HepG2 (cell line): ENCODE data around the gene CHCHD6. TPM values are rescaled to one million over a fixed set of nuclear protein-coding genes. Genes with fewer than 3 reads are reported as not detected.

Experiments
- ATAC-seq: fragments of 200-7000 bp; cut with Tn5 transposase; 3 replicates; pipeline ENCODE4 v1.9.1; 2020; ENCODE audit warnings: mild to moderate bottlenecking, moderate library complexity
- BruUV-seq: library from RNA; stranded (reverse); fragments of 400-500 nt; replicated peaks from 2 replicates; lab custom pipeline; 2021; lab: Mats Ljungman, UMichigan
- CTCF ChIA-PET: fragments of 300-600 bp; formaldehyde crosslinking; extraction: SDS; loops from one replicate; lab custom pipeline; 2021; ENCODE audit warnings: low total read pairs, inconsistent platforms, low intra/inter-chr PET ratio; lab: Yijun Ruan, JAX
- POLR2A ChIA-PET: fragments of 350-600 bp; sonication (Branson Sonifier 250); formaldehyde crosslinking; loops from one replicate; lab custom pipeline; 2020; ENCODE audit warnings: antibody characterized with exemption, inconsistent platforms; lab: Yijun Ruan, JAX
- DNase-seq: peaks from one replicate; pipeline ENCODE4 v3.0.0-alpha.2; 2015; ENCODE audit warnings: low spot score
- FAIRE-seq: peaks from 3 replicates; lab custom pipeline; 2011; peaks lifted over from hg19 to GRCh38; lab: Jason Lieb, UNC
- H2AFZ ChIP-seq: one replicate; pipeline ENCODE4 v1.6.1; 2011; ENCODE audit warnings: low read length, inconsistent platforms
- H3K27ac ChIP-seq: fragments of 300-600 bp; 3 replicates; pipeline ENCODE4 v1.8.0; 2011; ENCODE audit warnings: mixed run types, mild to moderate bottlenecking, mixed read lengths, low read length, inconsistent platforms; ENCODE audit not compliant: insufficient read depth; ENCODE audit errors: extremely low read length
- H3K27me3 ChIP-seq, 2 experiments: fragments of 200-600 bp in 1 of 2; 2 replicates in 1 of 2; 3 replicates in 1 of 2; pipeline versions ENCODE4 v1.6.0 to v1.8.0; 2011; ENCODE audit warnings: low read length in 2 of 2, mild to moderate bottlenecking in 2 of 2, moderate library complexity in 2 of 2, inconsistent platforms in 1 of 2; ENCODE audit not compliant: insufficient read depth in 2 of 2, control insufficient read depth in 1 of 2
- H3K36me3 ChIP-seq, 2 experiments: fragments of 200-600 bp in 1 of 2; replicated peaks in 1 of 2; 2 replicates in 1 of 2; 3 replicates in 1 of 2; pipeline versions ENCODE4 v1.5.1 to v1.8.0; 2011; ENCODE audit warnings: low read length in 2 of 2, inconsistent platforms in 1 of 2; ENCODE audit not compliant: insufficient read depth in 2 of 2, control insufficient read depth in 1 of 2
- H3K4me1 ChIP-seq: 2 replicates; pipeline ENCODE4 v1.5.1; 2012; ENCODE audit warnings: low read length, inconsistent platforms; ENCODE audit not compliant: insufficient read depth
- H3K4me2 ChIP-seq: 2 replicates; pipeline ENCODE4 v1.6.0; 2011; ENCODE audit warnings: low read depth, low read length, inconsistent platforms
- H3K4me3 ChIP-seq, 3 experiments: fragments of 200-600 bp in 1 of 3; sonication (generic), shearing (Covaris generic) in 1 of 3; replicated peaks in 1 of 3; 2 replicates each; pipeline ENCODE4 v1.5.1; 2011 to 2016; ENCODE audit warnings: low read length in 3 of 3, inconsistent platforms in 2 of 3, low read depth in 2 of 3, mild to moderate bottlenecking in 2 of 3, control low read depth in 1 of 3, mixed read lengths in 1 of 3; ENCODE audit not compliant: insufficient read depth in 1 of 3
- H3K79me2 ChIP-seq: one replicate; pipeline ENCODE4 v1.6.1; 2011; ENCODE audit warnings: low read length, inconsistent platforms; ENCODE audit not compliant: insufficient read depth
- H3K9ac ChIP-seq: 2 replicates; pipeline ENCODE4 v1.6.0; 2011; ENCODE audit warnings: mild to moderate bottlenecking, low read depth, low read length, inconsistent platforms; ENCODE audit not compliant: insufficient read depth
- H3K9me3 ChIP-seq: 2 replicates; pipeline ENCODE4 v1.5.1; 2012; ENCODE audit warnings: mild to moderate bottlenecking, low read length
- H4K20me1 ChIP-seq: 2 replicates; pipeline ENCODE4 v1.6.0; 2011; ENCODE audit warnings: inconsistent platforms, mild to moderate bottlenecking, low read length, moderate library complexity; ENCODE audit not compliant: insufficient read depth
- ARID4A ChIP-seq: sonication (generic); formaldehyde crosslinking; IDR thresholded peaks from 2 replicates; pipeline ENCODE4 v1.5.0; 2020; ENCODE audit warnings: mild to moderate bottlenecking, missing genetic modification reagents, borderline replicate concordance
- CENPBD1 ChIP-seq: sonication (generic); formaldehyde crosslinking; IDR thresholded peaks from 2 replicates; pipeline ENCODE4 v1.8.0; 2022; ENCODE audit warnings: missing genetic modification reagents, low read depth, mild to moderate bottlenecking, borderline replicate concordance
- GMEB1 ChIP-seq: sonication (generic); formaldehyde crosslinking; IDR thresholded peaks from 2 replicates; pipeline ENCODE4 v1.5.1; 2020; ENCODE audit warnings: missing genetic modification reagents, mild to moderate bottlenecking, borderline replicate concordance
- JDP2 ChIP-seq: sonication (generic); formaldehyde crosslinking; IDR thresholded peaks from 2 replicates; pipeline ENCODE4 v1.8.1; 2022; ENCODE audit warnings: missing genetic modification reagents, borderline replicate concordance
- MAFF ChIP-seq: IDR thresholded peaks from 2 replicates; pipeline ENCODE4 v1.6.1; 2011; ENCODE audit warnings: low read depth, low read length, improper control_type of control experiment
- PHF20 ChIP-seq: sonication (generic); formaldehyde crosslinking; IDR thresholded peaks from 2 replicates; pipeline ENCODE4 v1.5.0; 2020; ENCODE audit warnings: mild to moderate bottlenecking, missing genetic modification reagents
- PPARG ChIP-seq: conservative IDR thresholded peaks from 2 replicates; pipeline ENCODE4 v1.6.1; 2016; ENCODE audit warnings: missing biosample characterization, missing genetic modification reagents
- SNAPC5 ChIP-seq: sonication (generic); formaldehyde crosslinking; IDR thresholded peaks from 2 replicates; pipeline ENCODE4 v1.8.1; 2023; ENCODE audit warnings: mild to moderate bottlenecking, missing genetic modification reagents, borderline replicate concordance
- SOX6 ChIP-seq, 2 experiments: fragments of 450-650 bp in 1 of 2; sonication (generic) in 1 of 2; formaldehyde crosslinking in 1 of 2; IDR thresholded peaks; 2 replicates each; pipeline versions ENCODE4 v1.4.0 to v1.6.1; 2017 to 2020; ENCODE audit warnings: antibody characterized with exemption in 1 of 2, mild to moderate bottlenecking in 1 of 2, missing genetic modification reagents in 1 of 2
- TIGD3 ChIP-seq: sonication (generic); formaldehyde crosslinking; IDR thresholded peaks from 2 replicates; pipeline ENCODE4 v1.5.1; 2020; ENCODE audit warnings: mild to moderate bottlenecking, missing genetic modification reagents, borderline replicate concordance
- ZNF326 ChIP-seq: sonication (generic); formaldehyde crosslinking; IDR thresholded peaks from 2 replicates; pipeline ENCODE4 v1.4.0; 2020; ENCODE audit warnings: missing genetic modification reagents, borderline replicate concordance
- ZNF619 ChIP-seq: sonication (generic); formaldehyde crosslinking; IDR thresholded peaks from 2 replicates; pipeline ENCODE4 v1.4.0; 2020; ENCODE audit warnings: mild to moderate bottlenecking, missing genetic modification reagents
- ZNF691 ChIP-seq: sonication (generic); formaldehyde crosslinking; IDR thresholded peaks from 2 replicates; pipeline ENCODE4 v1.4.0; 2020; ENCODE audit warnings: missing genetic modification reagents, low read depth, mild to moderate bottlenecking, borderline replicate concordance
- WGBS: methylation state at CpG from one replicate; pipeline ENCODE4 v1.1.6; 2017; ENCODE audit warnings: low lambda C conversion rate; 5-methylcytosine and 5-hydroxymethylcytosine counted together
- in situ Hi-C: cut with HindIII; loops from 2 replicates; pipeline ENCODE4 v1.10.0; 2017; ENCODE audit warnings: low pct_unique_long_range_greater_than_20kb; ENCODE audit not compliant: extremely low pct_ligation_motif_present
- intact Hi-C: fragments of 100-400 bp; cut with micrococcal nuclease; formaldehyde crosslinking; loops from one replicate; pipeline ENCODE4 v1.10.0; 2022; ENCODE audit not compliant: unreplicated experiment
- polyA plus RNA-seq, 8 experiments: library from polyadenylated mRNA; depleted of rRNA in 3 of 8; stranded (reverse) in 7 of 8; unstranded in 1 of 8; fragments of >200 nt; fragmentation: Illumina TruSeq in 4 of 8; extraction: Trizol in 4 of 8; gene quantifications; 2 replicates each; pipeline versions ENCODE4 v1.2.1 to v1.2.3, GENCODE V29; 2011 to 2016; ENCODE audit warnings: low read depth in 4 of 8, missing spikeins in 1 of 8, mixed read lengths in 1 of 8; ENCODE audit not compliant: insufficient read depth in 1 of 8
- total RNA-seq, 5 experiments: library from RNA; depleted of rRNA; stranded (reverse); fragments of >200 nt; fragmentation: Illumina TruSeq; extraction: Trizol; gene quantifications; 2 replicates each; pipeline ENCODE4 v1.2.3, GENCODE V29; 2016; ENCODE audit warnings: low read depth in 1 of 5

CHCHD6 gene
- total and polyA plus RNA-seq, 2 of the 13 experiments (the other 11 are each of a cell fraction or from before 2014, with no cell fraction given), result 20.3 to 20.8 TPM

GRCh38 chr3:126955004-126955790 lies 251.2 kb downstream of the CHCHD6 start (continued):
- TF ChIP-seq JDP2 (no peak), ZNF691 (no peak), SNAPC5 (CRISPR knock-in tag) (no peak), PHF20 (CRISPR knock-in tag) (no peak), MAFF (no peak), PPARG (CRISPR knock-in tag) (no peak)
- TF ChIP-seq, all 625 proteins: peak for 0

GRCh38 chr3:126956361-126956760 lies 252.3 kb downstream of the CHCHD6 start:
- H3K4me2 ChIP-seq, result no peak overlapping the region
- no peak overlapping the region for H3K9ac ChIP-seq
- no peaks in the 10 kb centered on the region for H4K20me1 ChIP-seq
- H3K27ac ChIP-seq, result no peak overlapping the region
- FAIRE-seq (no peak), ATAC-seq (no peak), DNase-seq (no peak)
- WGBS, result 91% methylated on average over 8 of the region's 8 CpGs
- intact Hi-C loops, result no loop called here
- CTCF ChIA-PET, result no interaction called here
- no TSS peak for BruUV-seq
- H3K36me3 ChIP-seq, result 0 out of 5 replicates have a peak, but pooled peaks cover 0 to 2% of the 10 kb centered on the region in 2 experiments
- H3K27me3 ChIP-seq, result no peaks in the 10 kb centered on the region
- H3K9me3 ChIP-seq, result no peaks in the 10 kb centered on the region
- H3K4me1 ChIP-seq, result peaks cover 13% of the 10 kb centered on the region; the same call in 1 of the 2 replicates
- no peaks in the 10 kb centered on the region for H3K79me2 ChIP-seq
- no peak overlapping the region for H3K4me3 ChIP-seq
- no peak overlapping the region for H2AFZ ChIP-seq
- in situ Hi-C loops, result no loop called here
- POLR2A ChIA-PET, result no interaction called here
- no peak for TF ChIP-seq GMEB1
- no peak for TF ChIP-seq ZNF619 (CRISPR knock-in tag)
- no peak for TF ChIP-seq ZNF326 (CRISPR knock-in tag)
- no peak for TF ChIP-seq ARID4A (CRISPR knock-in tag)
- no peak for TF ChIP-seq CENPBD1 (CRISPR knock-in tag)
- no peak for TF ChIP-seq TIGD3 (CRISPR knock-in tag)
- no peak for TF ChIP-seq SOX6 (IDR thresholded peaks at IDR 0.05)
- TF ChIP-seq SOX6 (CRISPR knock-in tag; IDR thresholded peaks at IDR 0.05), result no peak
